Testis (tissue), 2 donors: ENCODE measurements around the gene ZNF317.

ENCODE experiments used
- CTCF ChIP-seq, 3 experiments: fragments of 450-650 bp in 2 of 3; fragments of 200-600 bp in 1 of 3; sonication (generic) in 1 of 3; IDR thresholded peaks; one replicate each; pipeline ENCODE4 v1.5.1; 2016 to 2019; ENCODE audit warnings: antibody characterized with exemption in 3 of 3, mild to moderate bottlenecking in 2 of 3, moderate library complexity in 1 of 3
- POLR2A ChIP-seq: fragments of 450-650 bp; IDR thresholded peaks from one replicate; pipeline ENCODE4 v1.6.1; 2017; ENCODE audit warnings: antibody characterized with exemption, mild to moderate bottlenecking, moderate library complexity

- no peak for TF ChIP-seq CTCF (IDR thresholded peaks at IDR 0.05)
- no peak for TF ChIP-seq POLR2A
Observed at GRCh38 chr19:9166846-9167245, 26.6 kb downstream of the ZNF317 start.
